PC-3 (cell line): Measurements from ENCODE around the gene OR13G1.

ENCODE experiments used
- EZH2 ChIP-seq: fragments of 300-600 bp; sonication (generic); IDR thresholded peaks from one replicate; pipeline ENCODE4 v1.6.1; 2017; ENCODE audit warnings: antibody characterized with exemption, mild to moderate bottlenecking, low read length; ENCODE audit not compliant: unreplicated experiment
- EZH2phosphoT487 ChIP-seq: fragments of 300-600 bp; sonication (generic); IDR thresholded peaks from 2 replicates; pipeline ENCODE4 v1.6.1; 2018; ENCODE audit warnings: mild to moderate bottlenecking, antibody characterized with exemption, low read length, borderline replicate concordance
- TF ChIP-seq, protein P1 (sequence below): fragments of 300-600 bp; sonication (generic); conservative IDR thresholded peaks from 2 replicates; pipeline ENCODE4 v1.5.1; 2017; ENCODE audit warnings: antibody characterized with exemption, low read depth, mild to moderate bottlenecking, low read length

DNA sequence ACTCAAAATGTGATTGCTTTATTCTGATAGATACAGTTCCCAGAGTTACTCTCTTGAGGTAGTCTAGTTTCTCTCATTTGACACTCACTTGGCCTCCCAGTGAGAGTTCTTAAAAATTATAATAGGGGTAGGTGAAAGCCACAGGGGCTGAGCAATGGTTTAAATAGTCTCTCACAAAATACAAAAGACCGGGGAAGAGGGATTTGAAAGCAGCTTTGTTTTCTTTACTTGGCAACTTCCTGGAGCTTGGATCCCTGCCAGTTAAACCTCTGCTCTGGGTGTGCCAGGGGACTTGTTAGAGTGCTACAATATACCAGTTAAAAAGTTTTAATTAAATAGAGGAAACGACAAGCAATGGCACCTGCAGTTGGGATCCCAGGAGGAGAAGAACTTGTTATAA, 31.7 kb downstream of the OR13G1 start:
- TF ChIP-seq, protein P1, sequence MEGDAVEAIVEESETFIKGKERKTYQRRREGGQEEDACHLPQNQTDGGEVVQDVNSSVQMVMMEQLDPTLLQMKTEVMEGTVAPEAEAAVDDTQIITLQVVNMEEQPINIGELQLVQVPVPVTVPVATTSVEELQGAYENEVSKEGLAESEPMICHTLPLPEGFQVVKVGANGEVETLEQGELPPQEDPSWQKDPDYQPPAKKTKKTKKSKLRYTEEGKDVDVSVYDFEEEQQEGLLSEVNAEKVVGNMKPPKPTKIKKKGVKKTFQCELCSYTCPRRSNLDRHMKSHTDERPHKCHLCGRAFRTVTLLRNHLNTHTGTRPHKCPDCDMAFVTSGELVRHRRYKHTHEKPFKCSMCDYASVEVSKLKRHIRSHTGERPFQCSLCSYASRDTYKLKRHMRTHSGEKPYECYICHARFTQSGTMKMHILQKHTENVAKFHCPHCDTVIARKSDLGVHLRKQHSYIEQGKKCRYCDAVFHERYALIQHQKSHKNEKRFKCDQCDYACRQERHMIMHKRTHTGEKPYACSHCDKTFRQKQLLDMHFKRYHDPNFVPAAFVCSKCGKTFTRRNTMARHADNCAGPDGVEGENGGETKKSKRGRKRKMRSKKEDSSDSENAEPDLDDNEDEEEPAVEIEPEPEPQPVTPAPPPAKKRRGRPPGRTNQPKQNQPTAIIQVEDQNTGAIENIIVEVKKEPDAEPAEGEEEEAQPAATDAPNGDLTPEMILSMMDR = no peak
- TF ChIP-seq EZH2 = no peak
- no peak for TF ChIP-seq EZH2phosphoT487
